Measurements from ENCODE around the gene MICAL2. TPM values are rescaled to one million over a fixed set of nuclear protein-coding genes. Genes with fewer than 3 reads are reported as not detected.

MICAL2 gene
- total and polyA plus RNA-seq, 2 donors (not counting 3 experiments of a cell fraction or from before 2014, with no cell fraction given) = 67.6 to 200 TPM

- Histone ChIP-seq H4K20me1 (replicated peaks; ENCODE audit: control insufficient read depth, extremely low read depth, insufficient read depth, low read length) (no peaks in the 10 kb centered on the region), H3K4me3 (replicated peaks in 1 of 3; ENCODE audit: insufficient read depth in 1 of 3, low read depth in 1 of 3, low read length in 3 of 3) (no peak overlapping the region), H3K9me1 (replicated peaks; ENCODE audit: control insufficient read depth, extremely low read depth, insufficient read depth, low read length) (no peaks in the 10 kb centered on the region), H2AFZ (ENCODE audit: low read depth, low read length) (no peak overlapping the region), H3K27me3 (ENCODE audit: control insufficient read depth in 2 of 2, insufficient read depth in 2 of 2, low read length in 2 of 2) (no peaks in the 10 kb centered on the region), H3K9me3 (replicated peaks; ENCODE audit: control insufficient read depth, insufficient read depth, low read length) (no peaks in the 10 kb centered on the region), H3K4me1 (ENCODE audit: control insufficient read depth, extremely low read depth, insufficient read depth, low read length) (peaks cover 63% of the 10 kb centered on the region), H3K27ac (ENCODE audit: insufficient read depth, low read depth, low read length) (peak overlapping the region; percentile 95), H3K36me3 (ENCODE audit: control insufficient read depth in 2 of 2, extremely low read depth in 1 of 2, insufficient read depth in 2 of 2, low read length in 2 of 2) (peaks cover 7 to 13% of the 10 kb centered on the region in 2 experiments), H3K9ac (replicated peaks; ENCODE audit: extremely low read depth, insufficient read depth, low read length) (peak overlapping the region; percentile 77), H3K4me2 (ENCODE audit: insufficient read depth, low read length) (peak overlapping the region; percentile 53), H3K79me2 (ENCODE audit: control insufficient read depth, insufficient read depth, low read length) (peaks cover 36% of the 10 kb centered on the region)
- DNase-seq (ENCODE audit: low read depth, low spot score) (no peak), FAIRE-seq (no peak)
- intact Hi-C loops (cut with micrococcal nuclease) = loop anchor here (1.0 to 2.0 kb wide), 5 partner anchors 16 to 118 kb away; no protein-coding TSS in a partner anchor
- POLR2A ChIA-PET = no interaction called here
- CTCF ChIA-PET = interaction anchor here (0.8 to 1.8 kb wide), 6 partner anchors 10 to 122 kb away, joined by 3 to 6 read pairs (median 3); no protein-coding TSS in a partner anchor
- BruUV-seq (replicated peaks) = TSS peak; percentile 96
- TF ChIP-seq, protein P1, sequence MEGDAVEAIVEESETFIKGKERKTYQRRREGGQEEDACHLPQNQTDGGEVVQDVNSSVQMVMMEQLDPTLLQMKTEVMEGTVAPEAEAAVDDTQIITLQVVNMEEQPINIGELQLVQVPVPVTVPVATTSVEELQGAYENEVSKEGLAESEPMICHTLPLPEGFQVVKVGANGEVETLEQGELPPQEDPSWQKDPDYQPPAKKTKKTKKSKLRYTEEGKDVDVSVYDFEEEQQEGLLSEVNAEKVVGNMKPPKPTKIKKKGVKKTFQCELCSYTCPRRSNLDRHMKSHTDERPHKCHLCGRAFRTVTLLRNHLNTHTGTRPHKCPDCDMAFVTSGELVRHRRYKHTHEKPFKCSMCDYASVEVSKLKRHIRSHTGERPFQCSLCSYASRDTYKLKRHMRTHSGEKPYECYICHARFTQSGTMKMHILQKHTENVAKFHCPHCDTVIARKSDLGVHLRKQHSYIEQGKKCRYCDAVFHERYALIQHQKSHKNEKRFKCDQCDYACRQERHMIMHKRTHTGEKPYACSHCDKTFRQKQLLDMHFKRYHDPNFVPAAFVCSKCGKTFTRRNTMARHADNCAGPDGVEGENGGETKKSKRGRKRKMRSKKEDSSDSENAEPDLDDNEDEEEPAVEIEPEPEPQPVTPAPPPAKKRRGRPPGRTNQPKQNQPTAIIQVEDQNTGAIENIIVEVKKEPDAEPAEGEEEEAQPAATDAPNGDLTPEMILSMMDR (IDR thresholded peaks at IDR 0.05; ENCODE audit: extremely low read depth in 1 of 2, insufficient read depth in 1 of 2, low read depth in 1 of 2, low read length in 2 of 2) = no peak
- no peak for TF ChIP-seq POLR2AphosphoS5 (IDR thresholded peaks at IDR 0.05; ENCODE audit: insufficient read depth, low read depth, low read length)
- no peak for TF ChIP-seq GATA2 (IDR thresholded peaks at IDR 0.05; ENCODE audit: insufficient read depth, insufficient read length, low read depth, low read length)
- no peak for TF ChIP-seq FOS (IDR thresholded peaks at IDR 0.05; ENCODE audit: borderline replicate concordance, insufficient read depth, low read length)
- no peak for TF ChIP-seq EZH2 (IDR thresholded peaks at IDR 0.05; ENCODE audit: borderline replicate concordance, low read depth, low read length, severe bottlenecking)
- no peak for TF ChIP-seq JUN (IDR thresholded peaks at IDR 0.05; ENCODE audit: borderline replicate concordance, insufficient read depth, insufficient read length, low read depth)
- no peak for TF ChIP-seq POLR2A (IDR thresholded peaks at IDR 0.05; ENCODE audit: low read depth, low read length)
- no peak for TF ChIP-seq MYC (IDR thresholded peaks at IDR 0.05; ENCODE audit: low read depth, low read length)
- TF ChIP-seq, protein P2, sequence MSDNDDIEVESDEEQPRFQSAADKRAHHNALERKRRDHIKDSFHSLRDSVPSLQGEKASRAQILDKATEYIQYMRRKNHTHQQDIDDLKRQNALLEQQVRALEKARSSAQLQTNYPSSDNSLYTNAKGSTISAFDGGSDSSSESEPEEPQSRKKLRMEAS (IDR thresholded peaks at IDR 0.05; ENCODE audit: insufficient read depth, insufficient read length) = no peak
- dilution Hi-C loops (cut with MboI; ENCODE audit: extremely low pct_ligation_motif_present, low sequenced_read_pairs) = no loop called here
Observed at GRCh38 chr11:12166299-12167060, 56.1 kb downstream of the MICAL2 start.

Measured in endothelial cell of umbilical vein (primary cell).